ENCODE measurements around the gene POTEF.
"Not testable (repeated sequence)": the region's sequence is repeated elsewhere in the genome, so short reads cannot be mapped to it uniquely, and the experiment has no call there.

Gene POTEF

DNA sequence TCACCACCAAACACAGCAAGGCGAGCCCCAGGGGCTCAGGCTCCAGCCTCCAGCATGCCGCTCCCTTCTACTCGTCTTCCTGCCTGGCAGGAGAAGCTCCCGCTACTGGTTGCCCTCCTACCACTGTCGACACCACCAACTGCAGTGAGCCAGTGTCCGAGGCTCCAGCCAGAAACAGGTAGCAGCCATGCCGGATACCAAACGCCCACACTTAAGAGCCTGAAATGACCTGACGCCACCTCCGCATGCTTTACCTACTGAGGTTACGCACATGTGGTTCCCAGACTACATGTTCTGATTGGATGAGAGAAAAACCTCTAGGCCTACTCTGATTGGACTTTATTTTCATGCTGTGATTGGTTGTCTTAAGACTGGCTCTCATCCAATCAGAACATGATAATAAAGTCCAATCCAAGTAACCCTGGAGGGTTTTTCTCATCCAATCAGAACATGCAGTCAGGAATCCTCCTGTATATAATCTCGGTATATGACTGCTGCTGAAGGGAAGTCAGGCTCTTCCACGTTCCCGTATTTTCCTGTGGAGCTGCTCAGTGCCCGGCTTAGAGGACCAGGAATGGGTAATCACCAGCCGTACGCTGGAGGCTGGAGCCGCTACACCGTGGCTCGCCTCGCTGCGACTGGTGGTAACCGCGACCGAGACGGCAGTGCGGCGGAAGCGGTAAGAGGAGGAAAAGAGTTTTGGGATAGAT is at the start of gene POTEF:
POTEF (minus strand) TSS at position 103 of the 710 bp plus-strand sequence. CDS start 8,707 bp downstream, outside the sequence.
- in situ Hi-C loops (cut with HindIII; ENCODE audit: low pct_ligation_motif_present, low pct_unique_long_range_greater_than_20kb, low sequenced_read_pairs): not testable (repeated sequence)

DNA sequence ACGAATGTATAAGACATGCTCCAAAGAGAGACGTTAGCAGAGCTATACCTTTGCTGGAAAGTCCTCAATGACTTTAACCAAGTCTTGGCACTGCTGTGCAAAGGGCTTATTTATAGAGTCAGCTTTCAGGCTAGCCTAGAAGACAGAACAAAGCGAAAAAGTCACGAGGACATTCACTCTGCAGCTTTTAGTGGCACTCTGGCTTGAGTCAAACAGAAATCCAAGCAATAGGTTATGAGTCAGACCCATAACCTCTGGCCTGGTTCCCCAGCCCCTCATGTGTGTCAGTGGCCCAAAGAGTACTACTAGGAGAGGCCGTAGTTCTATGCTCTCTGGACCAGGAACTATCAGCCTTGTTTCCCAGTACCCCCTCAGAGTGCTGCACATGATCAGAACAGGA is 45.8 kb upstream of the POTEF start:
- DNase-seq; in situ Hi-C loops (cut with HindIII; ENCODE audit: low pct_ligation_motif_present, low pct_unique_long_range_greater_than_20kb, low sequenced_read_pairs): not testable (repeated sequence)

More for the DNA sequence above, at the start of gene POTEF:
- DNase-seq: not testable (repeated sequence)

- in situ Hi-C loops (cut with HindIII; ENCODE audit: low pct_ligation_motif_present, low pct_unique_long_range_greater_than_20kb, low sequenced_read_pairs): no loop called here
- no peak for DNase-seq
Measured at GRCh38 chr2:130169896-130170295, 40.9 kb upstream of the POTEF start.

- DNase-seq; in situ Hi-C loops (cut with HindIII; ENCODE audit: low pct_ligation_motif_present, low pct_unique_long_range_greater_than_20kb, low sequenced_read_pairs): not testable (repeated sequence)
Measured at GRCh38 chr2:130169163-130169562, 40.1 kb upstream of the POTEF start.

DNA sequence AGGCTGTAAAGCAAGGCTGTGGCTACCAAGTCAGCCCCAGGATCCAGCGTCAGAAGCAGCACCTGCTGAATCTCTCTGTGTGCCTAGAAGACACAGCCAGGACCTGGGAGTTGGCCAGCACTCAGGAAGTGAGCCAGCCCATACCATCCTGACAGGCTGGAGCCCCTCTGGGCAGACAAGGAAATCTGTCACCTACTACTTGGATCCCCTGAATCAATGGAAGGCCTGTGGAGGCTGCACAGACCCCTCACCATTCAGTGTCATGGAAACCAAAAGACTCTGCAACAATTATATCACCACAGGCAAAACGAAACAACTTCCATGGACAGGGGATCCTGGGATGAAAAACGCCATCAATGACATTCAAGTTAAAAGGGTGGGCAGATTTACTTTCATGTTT is 37.6 kb upstream of the POTEF start:
- DNase-seq; in situ Hi-C loops (cut with HindIII; ENCODE audit: low pct_ligation_motif_present, low pct_unique_long_range_greater_than_20kb, low sequenced_read_pairs): not testable (repeated sequence)

GRCh38 chr2:130165293-130166016 is 36.4 kb upstream of the POTEF start:
- DNase-seq: no peak
- in situ Hi-C loops (cut with HindIII; ENCODE audit: low pct_ligation_motif_present, low pct_unique_long_range_greater_than_20kb, low sequenced_read_pairs): no loop called here

DNA sequence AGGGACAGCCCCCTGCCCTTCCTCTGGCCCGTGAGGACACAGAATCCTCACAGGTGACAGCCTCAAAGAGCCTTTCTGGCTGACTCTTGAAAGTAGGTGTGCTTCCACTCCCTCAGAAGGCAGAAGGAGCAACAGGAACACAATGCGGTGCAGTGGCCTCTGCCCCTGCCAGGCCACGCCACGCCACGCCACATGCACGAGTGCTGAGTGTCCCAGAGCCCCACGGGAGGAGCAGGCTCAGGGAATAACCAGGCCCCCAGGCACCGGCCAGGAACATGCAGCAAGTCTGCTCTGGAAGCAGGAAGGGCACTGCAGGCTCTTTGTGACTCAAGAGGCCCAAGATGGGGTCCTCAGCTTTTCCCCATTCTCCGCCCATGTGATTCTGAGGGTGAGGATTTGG is 33.9 kb upstream of the POTEF start:
- in situ Hi-C loops (cut with HindIII; ENCODE audit: low pct_ligation_motif_present, low pct_unique_long_range_greater_than_20kb, low sequenced_read_pairs): no loop called here
- DNase-seq: no peak

- in situ Hi-C loops (cut with HindIII; ENCODE audit: low pct_ligation_motif_present, low pct_unique_long_range_greater_than_20kb, low sequenced_read_pairs); DNase-seq: not testable (repeated sequence)
Measured at GRCh38 chr2:130162486-130162885, 33.5 kb upstream of the POTEF start.

- in situ Hi-C loops (cut with HindIII; ENCODE audit: low pct_ligation_motif_present, low pct_unique_long_range_greater_than_20kb, low sequenced_read_pairs): not testable (repeated sequence)
Measured at GRCh38 chr2:130160838-130161705, 32.0 kb upstream of the POTEF start.

DNA sequence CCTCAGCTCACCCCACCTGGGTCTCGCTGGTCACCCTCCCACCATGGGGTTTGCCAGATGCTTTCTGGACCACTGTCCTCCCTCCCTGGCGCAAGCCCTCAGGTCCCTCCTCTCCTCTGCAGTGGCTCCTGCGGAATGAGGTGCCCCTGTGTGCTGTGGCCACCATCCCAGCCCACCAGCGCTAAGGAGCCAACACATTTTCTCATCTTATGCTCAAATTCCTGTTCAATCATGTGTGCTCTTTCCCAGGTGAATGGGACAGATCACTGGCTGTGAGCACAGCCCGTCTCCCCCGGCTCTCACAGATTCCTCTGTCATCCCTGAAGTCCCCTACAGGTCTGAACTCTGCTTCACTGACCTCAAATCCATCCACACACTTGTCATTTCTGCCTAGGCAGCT is 31.1 kb upstream of the POTEF start:
- DNase-seq: no peak

More at GRCh38 chr2:130160838-130161705, 32.0 kb upstream of the POTEF start:
- not testable (repeated sequence) for DNase-seq

GRCh38 chr2:130159376-130159775 is 30.4 kb upstream of the POTEF start:
- DNase-seq; in situ Hi-C loops (cut with HindIII; ENCODE audit: low pct_ligation_motif_present, low pct_unique_long_range_greater_than_20kb, low sequenced_read_pairs): not testable (repeated sequence)

More for the DNA sequence above, 31.1 kb upstream of the POTEF start:
- in situ Hi-C loops (cut with HindIII; ENCODE audit: low pct_ligation_motif_present, low pct_unique_long_range_greater_than_20kb, low sequenced_read_pairs): no loop called here

DNA sequence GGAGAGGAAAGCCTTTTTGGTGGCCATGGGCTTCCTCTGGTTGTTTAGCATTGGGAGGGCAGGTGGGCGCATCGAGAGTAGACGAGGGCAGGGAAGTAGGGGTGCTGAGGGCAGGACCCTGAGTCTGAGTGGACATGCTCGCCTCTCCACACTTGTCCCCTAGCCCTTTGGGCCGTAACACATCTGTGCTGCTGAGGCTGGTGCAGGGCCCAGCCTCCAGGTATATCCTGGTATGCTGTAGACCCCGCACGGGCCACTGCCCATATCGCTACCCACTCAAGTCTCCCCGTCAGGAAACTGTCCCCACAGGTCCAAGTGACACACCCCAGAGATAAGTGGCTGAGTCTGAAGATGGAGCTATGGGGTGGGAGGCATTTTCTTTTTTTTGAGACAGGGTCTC is 29.6 kb upstream of the POTEF start:
- in situ Hi-C loops (cut with HindIII; ENCODE audit: low pct_ligation_motif_present, low pct_unique_long_range_greater_than_20kb, low sequenced_read_pairs): no loop called here
- DNase-seq: no peak

- in situ Hi-C loops (cut with HindIII; ENCODE audit: low pct_ligation_motif_present, low pct_unique_long_range_greater_than_20kb, low sequenced_read_pairs); DNase-seq: not testable (repeated sequence)
Measured at GRCh38 chr2:130157825-130158514, 28.9 kb upstream of the POTEF start.

DNA sequence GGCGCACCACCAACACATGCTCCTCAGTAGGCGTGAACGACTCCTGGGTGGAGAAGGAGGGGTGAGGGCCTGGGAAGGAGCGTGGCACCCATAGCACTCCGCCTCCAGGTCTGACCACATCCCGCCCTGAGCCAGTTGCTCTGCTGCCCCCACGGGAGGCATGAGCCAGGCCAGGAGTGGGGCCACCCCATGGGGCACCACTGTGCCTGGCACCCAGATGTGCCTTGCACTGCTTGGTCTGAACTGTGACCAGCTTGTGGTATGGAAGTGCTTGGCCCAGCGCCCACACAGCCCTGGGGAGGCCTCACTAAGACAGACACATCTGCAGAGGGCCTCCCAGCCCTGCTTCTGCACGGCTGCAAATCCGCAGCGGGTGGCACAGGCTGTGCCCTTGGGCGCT is 28.3 kb upstream of the POTEF start:
- DNase-seq; in situ Hi-C loops (cut with HindIII; ENCODE audit: low pct_ligation_motif_present, low pct_unique_long_range_greater_than_20kb, low sequenced_read_pairs): not testable (repeated sequence)

GRCh38 chr2:130156624-130157004 is 27.6 kb upstream of the POTEF start:
- DNase-seq: no peak
- in situ Hi-C loops (cut with HindIII; ENCODE audit: low pct_ligation_motif_present, low pct_unique_long_range_greater_than_20kb, low sequenced_read_pairs): no loop called here

- in situ Hi-C loops (cut with HindIII; ENCODE audit: low pct_ligation_motif_present, low pct_unique_long_range_greater_than_20kb, low sequenced_read_pairs): not testable (repeated sequence)
- DNase-seq: peak; percentile 59
Measured at GRCh38 chr2:130155956-130156623, 27.1 kb upstream of the POTEF start.

GRCh38 chr2:130154773-130155765 is 26.0 kb upstream of the POTEF start:
- in situ Hi-C loops (cut with HindIII; ENCODE audit: low pct_ligation_motif_present, low pct_unique_long_range_greater_than_20kb, low sequenced_read_pairs): no loop called here
- no peak for DNase-seq

All from ACHN (cell line).